Mesothelial cell of epicardium (in vitro differentiated cells): ENCODE data around the gene HSF2BP. TPM values are rescaled to one million over a fixed set of nuclear protein-coding genes. Genes with fewer than 3 reads are reported as not detected.
"Not testable (repeated sequence)": the region's sequence is repeated elsewhere in the genome, so short reads cannot be mapped to it uniquely, and the experiment has no call there.

Experiments
- DNase-seq, 2 experiments: peaks; one replicate each; pipeline ENCODE4 v3.0.0; 2021; ENCODE audit warnings: low spot score in 2 of 2; ENCODE audit not compliant: unreplicated experiment in 2 of 2
- H3K27ac Mint-ChIP-seq: 2 replicates; pipeline ENCODE4 v1.8.0; 2021; ENCODE audit warnings: mixed read lengths
- H3K27me3 Mint-ChIP-seq: 2 replicates; pipeline ENCODE4 v1.8.0; 2021; ENCODE audit warnings: low read depth, mixed read lengths
- H3K36me3 Mint-ChIP-seq: 2 replicates; pipeline ENCODE4 v1.8.0; 2021; ENCODE audit warnings: mixed read lengths
- H3K4me1 Mint-ChIP-seq: 2 replicates; pipeline ENCODE4 v1.8.0; 2021; ENCODE audit warnings: mixed read lengths
- H3K4me3 Mint-ChIP-seq: 2 replicates; pipeline ENCODE4 v1.8.0; 2021; ENCODE audit warnings: mild to moderate bottlenecking, moderate library complexity, mixed read lengths
- H3K9me3 Mint-ChIP-seq: 2 replicates; pipeline ENCODE4 v1.8.0; 2021; ENCODE audit warnings: mixed read lengths
- microRNA-seq: library from miRNA; unstranded; fragments of <30 nt; microRNA quantifications from one replicate; pipeline ENCODE4 v1.2.0, GENCODE V29; 2021; ENCODE audit warnings: inconsistent platforms, mixed read lengths
- total RNA-seq: library from RNA; stranded (reverse); gene quantifications from 3 replicates; pipeline ENCODE4 v1.2.1, GENCODE V29; 2021

The HSF2BP gene
- total RNA-seq, 1 donor from 2014 or later = 5.1 TPM

GRCh38 chr21:43488235-43488634 lies 171.1 kb downstream of the HSF2BP start:
- not testable (repeated sequence) for H3K4me3 Mint-ChIP-seq, DNase-seq, H3K36me3 Mint-ChIP-seq, H3K9me3 Mint-ChIP-seq, H3K4me1 Mint-ChIP-seq, H3K27ac Mint-ChIP-seq, H3K27me3 Mint-ChIP-seq

- DNase-seq, H3K36me3 Mint-ChIP-seq, H3K27me3 Mint-ChIP-seq, H3K27ac Mint-ChIP-seq, H3K4me1 Mint-ChIP-seq, H3K9me3 Mint-ChIP-seq, H3K4me3 Mint-ChIP-seq: not testable (repeated sequence)
These were observed 173.2 kb downstream of the HSF2BP start for GRCh38 chr21:43486051-43486450.

GRCh38 chr21:43485016-43485415 lies 174.3 kb downstream of the HSF2BP start:
- H3K9me3 Mint-ChIP-seq, H3K4me3 Mint-ChIP-seq, DNase-seq, H3K27ac Mint-ChIP-seq, H3K27me3 Mint-ChIP-seq, H3K4me1 Mint-ChIP-seq, H3K36me3 Mint-ChIP-seq: not testable (repeated sequence)

GRCh38 chr21:43479197-43479596 lies 180.1 kb downstream of the HSF2BP start:
- not testable (repeated sequence) for H3K9me3 Mint-ChIP-seq, H3K27me3 Mint-ChIP-seq, H3K36me3 Mint-ChIP-seq, H3K4me1 Mint-ChIP-seq, H3K4me3 Mint-ChIP-seq, H3K27ac Mint-ChIP-seq, DNase-seq

Small RNAs within 50 kb of the gene (microRNA-seq; reads per million reads assigned to microRNA genes)
- not detected for gene MIR6070

Other genes with a start within 250 kb of the HSF2BP start
- 30.5 to 36.1 TPM (median 31.6 TPM) in 3 replicates for gene SIK1, start 232.4 kb downstream of the HSF2BP start, total RNA-seq
- gene RRP1B, start 72 bp upstream of the HSF2BP start, total RNA-seq = 34.6 to 35.3 TPM (median 35.2 TPM) in 3 replicates
- gene PDXK, start 59.6 kb upstream of the HSF2BP start, total RNA-seq = 79.6 to 86.2 TPM (median 81.1 TPM) in 3 replicates
- 22.4 to 23.9 TPM (median 23.3 TPM) in 3 replicates for gene CSTB, start 116.8 kb upstream of the HSF2BP start, total RNA-seq
- gene RRP1, start 130.1 kb upstream of the HSF2BP start, total RNA-seq = 41.4 to 44.5 TPM (median 42.2 TPM) in 3 replicates
- gene AGPAT3, start 205.7 kb upstream of the HSF2BP start, total RNA-seq = 69.6 to 71.0 TPM (median 71.0 TPM) in 3 replicates